Hepatocyte (in vitro differentiated cells): Measurements from ENCODE around the gene AFAP1. TPM values are rescaled to one million over a fixed set of nuclear protein-coding genes. Genes with fewer than 3 reads are reported as not detected.

Experiments used
- DNase-seq: peaks from one replicate; pipeline ENCODE4 v3.0.0-alpha.2; 2016; ENCODE audit warnings: low spot score
- H2AFZ ChIP-seq: fragments of 200-600 bp; sonication (generic); 2 replicates; pipeline ENCODE4 v1.6.0; 2016; ENCODE audit warnings: antibody characterized with exemption, mild to moderate bottlenecking
- H3K27ac ChIP-seq: fragments of 200-600 bp; sonication (generic); 2 replicates; pipeline ENCODE4 v1.5.1; 2016; ENCODE audit warnings: mild to moderate bottlenecking
- H3K27me3 ChIP-seq: fragments of 200-600 bp; sonication (generic); 2 replicates; pipeline ENCODE4 v1.6.1; 2016
- H3K36me3 ChIP-seq: fragments of 200-600 bp; sonication (generic); replicated peaks from 2 replicates; pipeline ENCODE4 v1.5.1; 2016; ENCODE audit warnings: low read depth; ENCODE audit not compliant: insufficient read depth
- H3K4me1 ChIP-seq: fragments of 200-600 bp; sonication (generic); 2 replicates; pipeline ENCODE4 v1.5.1; 2016; ENCODE audit warnings: mild to moderate bottlenecking, moderate library complexity; ENCODE audit not compliant: insufficient read depth
- H3K4me2 ChIP-seq: fragments of 200-600 bp; sonication (generic); 2 replicates; pipeline ENCODE4 v1.6.0; 2016
- H3K4me3 ChIP-seq: fragments of 200-600 bp; sonication (generic); 2 replicates; pipeline ENCODE4 v1.5.1; 2016; ENCODE audit warnings: mild to moderate bottlenecking
- H3K79me2 ChIP-seq: fragments of 200-600 bp; sonication (generic); 2 replicates; pipeline ENCODE4 v1.6.0; 2017; ENCODE audit warnings: mild to moderate bottlenecking
- H3K9me2 ChIP-seq: fragments of 200-600 bp; sonication (generic); replicated peaks from 2 replicates; pipeline ENCODE4 v1.6.0; 2017; ENCODE audit warnings: mild to moderate bottlenecking; ENCODE audit not compliant: insufficient read depth
- H3K9me3 ChIP-seq: fragments of 200-600 bp; sonication (generic); 2 replicates; pipeline ENCODE4 v1.5.1; 2016; ENCODE audit warnings: low read depth, mild to moderate bottlenecking
- H4K20me1 ChIP-seq: fragments of 200-600 bp; sonication (generic); 2 replicates; pipeline ENCODE4 v1.6.0; 2016; ENCODE audit warnings: mild to moderate bottlenecking; ENCODE audit not compliant: insufficient read depth, poor library complexity, severe bottlenecking
- EZH2 ChIP-seq: fragments of 200-600 bp; sonication (generic); IDR thresholded peaks from 2 replicates; pipeline ENCODE4 v1.6.1; 2016; ENCODE audit warnings: antibody characterized with exemption, mild to moderate bottlenecking, borderline replicate concordance
- EZH2phosphoT487 ChIP-seq: fragments of 200-600 bp; sonication (generic); IDR thresholded peaks from one replicate; pipeline ENCODE4 v1.6.1; 2018; ENCODE audit warnings: antibody characterized with exemption, mild to moderate bottlenecking, low read depth, moderate library complexity; ENCODE audit not compliant: unreplicated experiment, severe bottlenecking
- WGBS: methylation state at CpG from one replicate; pipeline ENCODE4 v1.1.6; 2016; ENCODE audit warnings: low lambda C conversion rate; ENCODE audit errors: missing lambda C conversion rate; 5-methylcytosine and 5-hydroxymethylcytosine counted together
- polyA plus RNA-seq: library from polyadenylated mRNA; unstranded; fragments of >200 nt; fragmentation: Nextera tagmentation; extraction: Ambion mirVana; gene quantifications from 2 replicates; pipeline ENCODE4 v1.2.1, GENCODE V29; 2016
- total RNA-seq: library from RNA; depleted of rRNA; stranded (reverse); fragments of >200 nt; gene quantifications from 2 replicates; pipeline ENCODE4 v1.2.3, GENCODE V29; 2014
- TF ChIP-seq, protein P1 (sequence below): fragments of 200-600 bp; sonication (generic); IDR thresholded peaks from 2 replicates; pipeline ENCODE4 v1.5.1; 2016; ENCODE audit warnings: antibody characterized with exemption, mild to moderate bottlenecking; ENCODE audit not compliant: poor library complexity

The AFAP1 gene
- total and polyA plus RNA-seq, 2 experiments from 2014 or later, result 9.3 to 16.2 TPM

DNA sequence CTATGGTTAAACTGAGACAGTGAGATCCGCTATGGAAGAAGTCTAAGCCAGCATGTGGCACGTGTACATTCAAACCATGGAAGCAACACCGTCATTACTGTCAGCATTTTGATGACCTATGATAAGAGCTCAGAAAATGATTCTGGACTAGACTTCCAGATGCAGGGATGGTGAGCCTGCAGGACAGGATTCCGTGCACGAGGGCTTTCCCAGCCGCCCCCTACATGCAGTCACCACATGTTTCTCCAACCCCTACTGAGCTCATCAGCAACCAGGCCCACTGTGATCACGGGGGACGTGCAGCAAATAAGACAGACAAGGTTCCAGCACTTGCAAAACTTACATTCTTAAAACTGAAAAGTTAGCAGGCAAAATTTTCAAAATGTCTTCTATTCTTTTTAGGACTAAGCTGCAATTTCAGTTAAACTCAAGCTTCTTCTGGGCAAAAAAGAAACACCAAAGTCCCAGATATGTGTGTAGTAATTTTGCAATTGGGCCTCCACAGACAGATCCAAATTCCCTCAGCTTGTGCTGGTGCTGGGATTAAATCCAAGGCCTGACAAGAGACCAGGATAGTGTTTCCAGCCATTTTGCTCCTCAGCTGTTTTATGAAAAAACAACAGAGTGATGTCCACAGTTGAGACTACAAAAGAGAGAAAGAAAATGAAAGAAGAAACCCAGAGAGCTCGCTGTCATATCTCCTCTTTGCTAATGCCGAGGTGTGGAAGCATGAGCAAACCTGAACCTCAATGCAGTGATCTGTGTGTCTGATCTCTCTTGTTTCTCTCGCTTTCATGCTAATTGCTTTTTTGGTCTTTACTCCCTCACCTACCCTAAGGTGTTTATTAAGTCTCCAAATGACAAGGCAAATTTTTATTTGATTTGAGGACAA is 118.2 kb downstream of the AFAP1 start:
- Histone ChIP-seq H3K4me2 (no peak overlapping the region), H3K27ac (peak overlapping the region; percentile 30), H3K9me2 (no peaks in the 10 kb centered on the region), H3K79me2 (no peaks in the 10 kb centered on the region), H3K4me3 (no peak overlapping the region), H3K4me1 (peaks cover 35% of the 10 kb centered on the region), H2AFZ (no peak overlapping the region), H4K20me1 (no peaks in the 10 kb centered on the region), H3K9me3 (no peaks in the 10 kb centered on the region), H3K36me3 (no peaks in the 10 kb centered on the region), H3K27me3 (no peaks in the 10 kb centered on the region)
- TF ChIP-seq EZH2 (no peak), EZH2phosphoT487 (no peak)
- TF ChIP-seq, protein P1, sequence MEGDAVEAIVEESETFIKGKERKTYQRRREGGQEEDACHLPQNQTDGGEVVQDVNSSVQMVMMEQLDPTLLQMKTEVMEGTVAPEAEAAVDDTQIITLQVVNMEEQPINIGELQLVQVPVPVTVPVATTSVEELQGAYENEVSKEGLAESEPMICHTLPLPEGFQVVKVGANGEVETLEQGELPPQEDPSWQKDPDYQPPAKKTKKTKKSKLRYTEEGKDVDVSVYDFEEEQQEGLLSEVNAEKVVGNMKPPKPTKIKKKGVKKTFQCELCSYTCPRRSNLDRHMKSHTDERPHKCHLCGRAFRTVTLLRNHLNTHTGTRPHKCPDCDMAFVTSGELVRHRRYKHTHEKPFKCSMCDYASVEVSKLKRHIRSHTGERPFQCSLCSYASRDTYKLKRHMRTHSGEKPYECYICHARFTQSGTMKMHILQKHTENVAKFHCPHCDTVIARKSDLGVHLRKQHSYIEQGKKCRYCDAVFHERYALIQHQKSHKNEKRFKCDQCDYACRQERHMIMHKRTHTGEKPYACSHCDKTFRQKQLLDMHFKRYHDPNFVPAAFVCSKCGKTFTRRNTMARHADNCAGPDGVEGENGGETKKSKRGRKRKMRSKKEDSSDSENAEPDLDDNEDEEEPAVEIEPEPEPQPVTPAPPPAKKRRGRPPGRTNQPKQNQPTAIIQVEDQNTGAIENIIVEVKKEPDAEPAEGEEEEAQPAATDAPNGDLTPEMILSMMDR, result no peak
- no peak for DNase-seq
- WGBS, result 75% methylated on average over 11 of the region's 11 CpGs

- H2AFZ ChIP-seq, result no peak overlapping the region
- H3K27ac ChIP-seq, result no peak overlapping the region
- no peaks in the 10 kb centered on the region for H3K36me3 ChIP-seq
- H3K9me2 ChIP-seq, result no peaks in the 10 kb centered on the region
- H3K27me3 ChIP-seq, result no peaks in the 10 kb centered on the region
- H3K4me1 ChIP-seq, result peaks cover 35% of the 10 kb centered on the region
- H3K4me3 ChIP-seq, result no peak overlapping the region
- WGBS, result 94% methylated on average over 11 of the region's 11 CpGs
- DNase-seq, result no peak
- H4K20me1 ChIP-seq, result no peaks in the 10 kb centered on the region
- H3K9me3 ChIP-seq, result no peaks in the 10 kb centered on the region
- TF ChIP-seq EZH2phosphoT487 (no peak), EZH2 (no peak)
- TF ChIP-seq, protein P1, result no peak
- no peaks in the 10 kb centered on the region for H3K79me2 ChIP-seq
- no peak overlapping the region for H3K4me2 ChIP-seq
Measured at GRCh38 chr4:7820031-7820818, 119.4 kb downstream of the AFAP1 start.

GRCh38 chr4:7819446-7819845 is 120.2 kb downstream of the AFAP1 start:
- no peak overlapping the region for H2AFZ ChIP-seq
- no peak overlapping the region for H3K4me3 ChIP-seq
- no peaks in the 10 kb centered on the region for H3K9me2 ChIP-seq
- H3K4me1 ChIP-seq, result peaks cover 30% of the 10 kb centered on the region
- no peak for DNase-seq
- H3K27ac ChIP-seq, result peak overlapping the region; percentile 48
- TF ChIP-seq EZH2phosphoT487, result no peak
- TF ChIP-seq EZH2, result no peak
- TF ChIP-seq, protein P1, result no peak
- no peaks in the 10 kb centered on the region for H3K79me2 ChIP-seq
- H4K20me1 ChIP-seq, result no peaks in the 10 kb centered on the region
- H3K36me3 ChIP-seq, result no peaks in the 10 kb centered on the region
- no peaks in the 10 kb centered on the region for H3K9me3 ChIP-seq
- no peak overlapping the region for H3K4me2 ChIP-seq
- H3K27me3 ChIP-seq, result no peaks in the 10 kb centered on the region
- 95% methylated on average over 9 of the region's 9 CpGs for WGBS
